HCT116 (cell line): Measurements from ENCODE around the gene HTR5A. TPM values are rescaled to one million over a fixed set of nuclear protein-coding genes. Genes with fewer than 3 reads are reported as not detected.

Experiments used
- ATAC-seq: fragments of 200-7000 bp; cut with Tn5 transposase; 2 replicates; pipeline ENCODE4 v1.9.1; 2020; ENCODE audit warnings: mild to moderate bottlenecking, moderate library complexity
- BruUV-seq: library from RNA; stranded (reverse); fragments of 400-500 nt; replicated peaks from 2 replicates; lab custom pipeline; 2021; lab: Mats Ljungman, UMichigan
- CTCF ChIA-PET: fragments of 300-600 bp; sonication (Branson Sonifier 250); formaldehyde crosslinking; loops from one replicate; lab custom pipeline; 2021; ENCODE audit warnings: antibody characterized with exemption; lab: Charles Lee
- POLR2A ChIA-PET: fragments of 300-600, 350-600 bp; sonication (Branson Sonifier 250); formaldehyde crosslinking; loops from one replicate; lab custom pipeline; 2021; ENCODE audit warnings: antibody characterized with exemption; lab: Charles Lee
- RAD21 ChIA-PET, 2 experiments: fragments of 300-600 bp; sonication (Branson Sonifier 250); formaldehyde crosslinking; loops; one replicate each; lab custom pipeline; 2023; ENCODE audit warnings: low total read pairs in 2 of 2; ENCODE audit not compliant: uncharacterized antibody in 2 of 2, unreplicated experiment in 2 of 2, low non-redundant PET in 1 of 2; lab: Charles Lee
- DNase-seq: peaks from one replicate; pipeline ENCODE4 v3.0.0-alpha.2; 2010; ENCODE audit warnings: low read depth, low spot score
- H2AFZ ChIP-seq: fragments of 200-600 bp; shearing (Covaris generic), sonication (generic); 2 replicates; pipeline ENCODE4 v1.6.1; 2017; ENCODE audit warnings: low read depth, mixed run types, mixed read lengths, antibody characterized with exemption, low read length; ENCODE audit not compliant: poor library complexity, severe bottlenecking
- H3K27ac ChIP-seq: 2 replicates; pipeline ENCODE4 v1.5.1; 2012; ENCODE audit warnings: low read depth, low read length
- H3K27me3 ChIP-seq: fragments of 200-600 bp; sonication (generic); 2 replicates; pipeline ENCODE4 v1.6.1; 2016; ENCODE audit warnings: mixed run types, low read length, mixed read lengths; ENCODE audit not compliant: insufficient read depth
- H3K36me3 ChIP-seq, 2 experiments: fragments of 200-500 bp in 1 of 2; fragments of 200-600 bp in 1 of 2; sonication (Bioruptor generic) in 1 of 2; sonication (generic) in 1 of 2; 2 replicates each; pipeline versions ENCODE4 v1.5.1 to v1.6.1; 2014 to 2016; ENCODE audit warnings: low read length in 2 of 2, inconsistent platforms in 1 of 2, mixed read lengths in 1 of 2, mixed run types in 1 of 2; ENCODE audit not compliant: insufficient read depth in 2 of 2, control insufficient read depth in 1 of 2
- H3K4me1 ChIP-seq, 2 experiments: fragments of 200-600 bp in 1 of 2; sonication (generic) in 1 of 2; 2 replicates each; pipeline versions ENCODE4 v1.5.1 to v1.6.1; 2012 to 2017; ENCODE audit warnings: low read length in 2 of 2, inconsistent platforms in 1 of 2, mild to moderate bottlenecking in 1 of 2, mixed read lengths in 1 of 2, mixed run types in 1 of 2, moderate library complexity in 1 of 2; ENCODE audit not compliant: insufficient read depth in 2 of 2, control insufficient read depth in 1 of 2
- H3K4me2 ChIP-seq: fragments of 200-600 bp; sonication (generic); 2 replicates; pipeline ENCODE4 v1.6.1; 2017; ENCODE audit warnings: mixed run types, low read length, mixed read lengths
- H3K4me3 ChIP-seq, 2 experiments: fragments of 200-600 bp in 1 of 2; sonication (generic) in 1 of 2; replicated peaks in 1 of 2; 2 replicates each; pipeline ENCODE4 v1.5.1; 2011 to 2016; ENCODE audit warnings: low read length in 2 of 2, control low read depth in 1 of 2, low read depth in 1 of 2, mild to moderate bottlenecking in 1 of 2, mixed read lengths in 1 of 2, mixed run types in 1 of 2
- H3K79me2 ChIP-seq: fragments of 200-600 bp; sonication (generic); 2 replicates; pipeline ENCODE4 v1.6.1; 2017; ENCODE audit warnings: mild to moderate bottlenecking, mixed run types, low read length, moderate library complexity, mixed read lengths; ENCODE audit not compliant: insufficient read depth
- H3K9ac ChIP-seq: fragments of 200-600 bp; sonication (generic); 2 replicates; pipeline ENCODE4 v1.6.1; 2016; ENCODE audit warnings: low read length, mixed read lengths
- H3K9me2 ChIP-seq: fragments of 200-600 bp; sonication (generic), shearing (Covaris generic); 2 replicates; pipeline ENCODE4 v1.6.1; 2017; ENCODE audit warnings: mixed run types, mild to moderate bottlenecking, moderate library complexity; ENCODE audit not compliant: insufficient read depth
- H3K9me3 ChIP-seq, 2 experiments: fragments of 200-500 bp in 1 of 2; fragments of 200-600 bp in 1 of 2; sonication (Bioruptor generic) in 1 of 2; sonication (generic) in 1 of 2; 2 replicates each; pipeline ENCODE4 v1.6.1; 2014 to 2017; ENCODE audit warnings: low read length in 2 of 2, mixed read lengths in 2 of 2, inconsistent platforms in 1 of 2, low read depth in 1 of 2, mild to moderate bottlenecking in 1 of 2, mixed run types in 1 of 2, moderate library complexity in 1 of 2; ENCODE audit not compliant: control insufficient read depth in 1 of 2, insufficient read depth in 1 of 2
- H4K20me1 ChIP-seq: fragments of 200-600 bp; sonication (generic), shearing (Covaris generic); 2 replicates; pipeline ENCODE4 v1.6.1; 2017; ENCODE audit warnings: mixed run types, mild to moderate bottlenecking, moderate library complexity; ENCODE audit not compliant: insufficient read depth
- CBX3 ChIP-seq: IDR thresholded peaks from 2 replicates; pipeline ENCODE4 v1.6.1; 2012; ENCODE audit warnings: low read depth
- EGR1 ChIP-seq: IDR thresholded peaks from 2 replicates; pipeline ENCODE4 v1.6.1; 2012; ENCODE audit warnings: low read depth
- RAD21 ChIP-seq: IDR thresholded peaks from 2 replicates; pipeline ENCODE4 v1.6.1; 2012; ENCODE audit warnings: low read depth, mild to moderate bottlenecking
- SIN3A ChIP-seq: IDR thresholded peaks from 2 replicates; pipeline ENCODE4 v1.6.1; 2012; ENCODE audit warnings: low read depth
- SP1 ChIP-seq: IDR thresholded peaks from 2 replicates; pipeline ENCODE4 v1.6.1; 2012; ENCODE audit warnings: low read depth
- SRF ChIP-seq: IDR thresholded peaks from 2 replicates; pipeline ENCODE4 v1.6.1; 2012; ENCODE audit warnings: low read depth
- ZNF274 ChIP-seq: fragments of 200-500 bp; sonication (Bioruptor generic); IDR thresholded peaks from 2 replicates; pipeline ENCODE4 v1.6.1; 2014; ENCODE audit warnings: mild to moderate bottlenecking, low read depth, low read length, inconsistent platforms
- intact Hi-C: fragments of 100-400 bp; cut with micrococcal nuclease; formaldehyde crosslinking; loops from 2 replicates; pipeline ENCODE4 v1.10.0; 2022
- total RNA-seq: library from RNA; stranded (reverse); gene quantifications from one replicate; pipeline ENCODE4 v1.2.1, GENCODE V29; 2021; ENCODE audit not compliant: unreplicated experiment
- TF ChIP-seq, protein P1 (sequence below): IDR thresholded peaks from 2 replicates; pipeline ENCODE4 v1.6.1; 2012
- TF ChIP-seq, protein P2 (sequence below): IDR thresholded peaks from 2 replicates; pipeline ENCODE4 v1.6.1; 2011; ENCODE audit warnings: mild to moderate bottlenecking, low read length, moderate library complexity; ENCODE audit not compliant: insufficient replicate concordance; ENCODE audit errors: extremely low read depth

HTR5A gene
- total RNA-seq, 1 experiment from 2014 or later: not detected

GRCh38 chr7:155064186-155064585 is 5.9 kb upstream of the HTR5A start:
- BruUV-seq: no TSS peak
- no peak overlapping the region for H3K9ac ChIP-seq
- no peaks in the 10 kb centered on the region for H3K9me3 ChIP-seq
- ChIA-PET POLR2A (no interaction called here), CTCF (no interaction called here), RAD21 (no interaction called here)
- H4K20me1 ChIP-seq: no peaks in the 10 kb centered on the region
- H3K9me2 ChIP-seq: no peaks in the 10 kb centered on the region
- H3K79me2 ChIP-seq: no peaks in the 10 kb centered on the region
- peaks cover 39% of the 10 kb centered on the region for H3K27me3 ChIP-seq
- intact Hi-C loops: no loop called here
- no peak for ATAC-seq
- H2AFZ ChIP-seq: no peak overlapping the region
- no peak overlapping the region for H3K27ac ChIP-seq
- H3K4me2 ChIP-seq: no peak overlapping the region
- H3K36me3 ChIP-seq: no peaks in the 10 kb centered on the region
- TF ChIP-seq CBX3 (no peak), SRF (no peak), EGR1 (no peak), RAD21 (no peak), SP1 (no peak), ZNF274 (no peak)
- TF ChIP-seq, protein P1, sequence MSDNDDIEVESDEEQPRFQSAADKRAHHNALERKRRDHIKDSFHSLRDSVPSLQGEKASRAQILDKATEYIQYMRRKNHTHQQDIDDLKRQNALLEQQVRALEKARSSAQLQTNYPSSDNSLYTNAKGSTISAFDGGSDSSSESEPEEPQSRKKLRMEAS: no peak
- TF ChIP-seq, protein P2, sequence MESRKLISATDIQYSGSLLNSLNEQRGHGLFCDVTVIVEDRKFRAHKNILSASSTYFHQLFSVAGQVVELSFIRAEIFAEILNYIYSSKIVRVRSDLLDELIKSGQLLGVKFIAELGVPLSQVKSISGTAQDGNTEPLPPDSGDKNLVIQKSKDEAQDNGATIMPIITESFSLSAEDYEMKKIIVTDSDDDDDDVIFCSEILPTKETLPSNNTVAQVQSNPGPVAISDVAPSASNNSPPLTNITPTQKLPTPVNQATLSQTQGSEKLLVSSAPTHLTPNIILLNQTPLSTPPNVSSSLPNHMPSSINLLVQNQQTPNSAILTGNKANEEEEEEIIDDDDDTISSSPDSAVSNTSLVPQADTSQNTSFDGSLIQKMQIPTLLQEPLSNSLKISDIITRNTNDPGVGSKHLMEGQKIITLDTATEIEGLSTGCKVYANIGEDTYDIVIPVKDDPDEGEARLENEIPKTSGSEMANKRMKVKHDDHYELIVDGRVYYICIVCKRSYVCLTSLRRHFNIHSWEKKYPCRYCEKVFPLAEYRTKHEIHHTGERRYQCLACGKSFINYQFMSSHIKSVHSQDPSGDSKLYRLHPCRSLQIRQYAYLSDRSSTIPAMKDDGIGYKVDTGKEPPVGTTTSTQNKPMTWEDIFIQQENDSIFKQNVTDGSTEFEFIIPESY: no peak
- no peak for DNase-seq
- H3K4me3 ChIP-seq: no peak overlapping the region
- no peaks in the 10 kb centered on the region for H3K4me1 ChIP-seq

DNA sequence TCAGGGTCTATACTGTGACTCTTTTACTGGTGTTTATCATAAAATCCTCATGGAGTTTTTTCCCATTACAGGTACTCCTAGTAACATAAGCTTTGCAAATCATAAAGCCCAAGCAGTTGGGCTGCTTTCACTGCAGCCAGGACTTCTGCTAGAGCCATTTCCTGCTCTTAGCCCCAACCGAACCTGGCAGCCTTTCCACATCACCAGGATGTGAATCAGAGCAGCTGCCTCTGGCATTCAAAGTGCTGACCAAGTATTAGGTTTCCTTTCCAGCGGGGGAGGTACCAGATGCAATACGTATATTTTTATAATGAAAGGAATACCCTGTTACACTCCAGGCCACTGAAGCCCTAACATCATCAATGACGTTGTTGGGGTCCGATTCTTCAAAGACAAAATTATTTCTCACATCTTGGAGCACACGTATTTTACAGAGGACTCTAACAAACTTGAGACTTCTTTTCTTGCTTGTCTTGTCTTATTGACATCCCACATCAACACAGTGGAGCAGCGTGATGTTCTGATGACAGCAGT is 3.6 kb upstream of the HTR5A start:
- no peaks in the 10 kb centered on the region for H3K4me1 ChIP-seq
- no peak overlapping the region for H3K9ac ChIP-seq
- no peaks in the 10 kb centered on the region for H3K9me3 ChIP-seq
- no peak overlapping the region for H3K27ac ChIP-seq
- no TSS peak for BruUV-seq
- TF ChIP-seq SIN3A (no peak), SRF (no peak)
- TF ChIP-seq, all 23 proteins: peak for 0
- ChIA-PET CTCF (no interaction called here), POLR2A (no interaction called here), RAD21 (no interaction called here)
- Histone ChIP-seq H3K4me2 (no peak overlapping the region), H4K20me1 (no peaks in the 10 kb centered on the region), H2AFZ (no peak overlapping the region), H3K27me3 (peaks cover 39% of the 10 kb centered on the region), H3K79me2 (no peaks in the 10 kb centered on the region), H3K36me3 (no peaks in the 10 kb centered on the region), H3K4me3 (no peak overlapping the region), H3K9me2 (no peaks in the 10 kb centered on the region)
- intact Hi-C loops: no loop called here
- ATAC-seq: no peak
- no peak for DNase-seq
